ENCODE results near the gene USP31. TPM values are rescaled to one million over a fixed set of nuclear protein-coding genes. Genes with fewer than 3 reads are reported as not detected.

The USP31 gene
- total RNA-seq, 4 donors from 2014 or later: 9.2 to 14.6 (median 12.4) TPM

DNA sequence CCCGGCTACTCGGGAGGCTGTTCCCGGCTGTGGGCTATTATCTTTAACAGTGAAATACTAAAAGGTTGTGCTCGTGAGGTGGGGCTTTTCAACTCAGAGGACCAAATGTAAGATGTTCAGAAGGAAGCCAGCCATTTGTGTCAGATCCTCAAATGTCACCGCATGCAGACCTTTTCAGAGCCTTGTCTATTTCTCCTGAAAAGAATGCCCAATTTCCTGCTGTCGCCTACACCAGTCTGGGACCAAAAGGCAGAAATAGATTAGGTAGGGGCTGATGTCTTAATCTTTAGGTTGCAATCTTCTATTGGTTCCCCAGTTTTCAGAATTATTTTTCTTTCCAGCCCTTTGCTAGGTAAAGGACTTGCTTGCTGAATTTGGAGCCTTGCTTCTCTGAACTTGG lies 8.9 kb upstream of the USP31 start:
- 91 to 92% methylated on average over 6 of the region's 6 CpGs for WGBS, 2 donors
- H3K9me3 ChIP-seq: no peaks in the 10 kb centered on the region
- H3K4me1 ChIP-seq: no peaks in the 10 kb centered on the region
- H3K27ac ChIP-seq: no peak overlapping the region
- no peaks in the 10 kb centered on the region for H3K36me3 ChIP-seq
- H3K4me3 ChIP-seq: no peak overlapping the region
- H3K27me3 ChIP-seq: peaks cover 0 to 5% of the 10 kb centered on the region in 2 donors
- TF ChIP-seq, protein P1, sequence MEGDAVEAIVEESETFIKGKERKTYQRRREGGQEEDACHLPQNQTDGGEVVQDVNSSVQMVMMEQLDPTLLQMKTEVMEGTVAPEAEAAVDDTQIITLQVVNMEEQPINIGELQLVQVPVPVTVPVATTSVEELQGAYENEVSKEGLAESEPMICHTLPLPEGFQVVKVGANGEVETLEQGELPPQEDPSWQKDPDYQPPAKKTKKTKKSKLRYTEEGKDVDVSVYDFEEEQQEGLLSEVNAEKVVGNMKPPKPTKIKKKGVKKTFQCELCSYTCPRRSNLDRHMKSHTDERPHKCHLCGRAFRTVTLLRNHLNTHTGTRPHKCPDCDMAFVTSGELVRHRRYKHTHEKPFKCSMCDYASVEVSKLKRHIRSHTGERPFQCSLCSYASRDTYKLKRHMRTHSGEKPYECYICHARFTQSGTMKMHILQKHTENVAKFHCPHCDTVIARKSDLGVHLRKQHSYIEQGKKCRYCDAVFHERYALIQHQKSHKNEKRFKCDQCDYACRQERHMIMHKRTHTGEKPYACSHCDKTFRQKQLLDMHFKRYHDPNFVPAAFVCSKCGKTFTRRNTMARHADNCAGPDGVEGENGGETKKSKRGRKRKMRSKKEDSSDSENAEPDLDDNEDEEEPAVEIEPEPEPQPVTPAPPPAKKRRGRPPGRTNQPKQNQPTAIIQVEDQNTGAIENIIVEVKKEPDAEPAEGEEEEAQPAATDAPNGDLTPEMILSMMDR (IDR thresholded peaks at IDR 0.05): no peak
- no peak for TF ChIP-seq POLR2A (IDR thresholded peaks at IDR 0.05)
- no peak for TF ChIP-seq EP300 (IDR thresholded peaks at IDR 0.05)
- no peak for DNase-seq (ENCODE audit: low spot score in 2 of 2)

GRCh38 chr16:23156946-23157460 lies 7.8 kb upstream of the USP31 start:
- 34 to 60% methylated on average over 1 of the region's 1 CpG for WGBS, 2 donors
- H3K9me3 ChIP-seq: no peaks in the 10 kb centered on the region
- H3K27me3 ChIP-seq: peaks cover 0 to 5% of the 10 kb centered on the region in 2 donors
- H3K36me3 ChIP-seq: no peaks in the 10 kb centered on the region
- no peak for DNase-seq (ENCODE audit: low spot score in 2 of 2)
- TF ChIP-seq, protein P1 (IDR thresholded peaks at IDR 0.05): no peak
- TF ChIP-seq POLR2A (IDR thresholded peaks at IDR 0.05): no peak
- no peak for TF ChIP-seq EP300 (IDR thresholded peaks at IDR 0.05)
- H3K27ac ChIP-seq: no peak overlapping the region
- no peaks in the 10 kb centered on the region for H3K4me1 ChIP-seq
- H3K4me3 ChIP-seq: no peak overlapping the region

- no peak for TF ChIP-seq POLR2A (IDR thresholded peaks at IDR 0.05)
- TF ChIP-seq EP300 (IDR thresholded peaks at IDR 0.05): no peak
- TF ChIP-seq, protein P1 (IDR thresholded peaks at IDR 0.05): no peak
- H3K36me3 ChIP-seq: no peaks in the 10 kb centered on the region
- DNase-seq (ENCODE audit: low spot score in 2 of 2): no peak
- H3K27ac ChIP-seq: no peak overlapping the region
- WGBS, 2 donors: 41 to 54% methylated on average over 3 of the region's 3 CpGs
- no peak overlapping the region for H3K4me3 ChIP-seq
- H3K4me1 ChIP-seq: no peaks in the 10 kb centered on the region
- H3K27me3 ChIP-seq: peaks cover 0 to 5% of the 10 kb centered on the region in 2 donors
- no peaks in the 10 kb centered on the region for H3K9me3 ChIP-seq
These were observed 6.9 kb upstream of the USP31 start for GRCh38 chr16:23156110-23156509.

DNA sequence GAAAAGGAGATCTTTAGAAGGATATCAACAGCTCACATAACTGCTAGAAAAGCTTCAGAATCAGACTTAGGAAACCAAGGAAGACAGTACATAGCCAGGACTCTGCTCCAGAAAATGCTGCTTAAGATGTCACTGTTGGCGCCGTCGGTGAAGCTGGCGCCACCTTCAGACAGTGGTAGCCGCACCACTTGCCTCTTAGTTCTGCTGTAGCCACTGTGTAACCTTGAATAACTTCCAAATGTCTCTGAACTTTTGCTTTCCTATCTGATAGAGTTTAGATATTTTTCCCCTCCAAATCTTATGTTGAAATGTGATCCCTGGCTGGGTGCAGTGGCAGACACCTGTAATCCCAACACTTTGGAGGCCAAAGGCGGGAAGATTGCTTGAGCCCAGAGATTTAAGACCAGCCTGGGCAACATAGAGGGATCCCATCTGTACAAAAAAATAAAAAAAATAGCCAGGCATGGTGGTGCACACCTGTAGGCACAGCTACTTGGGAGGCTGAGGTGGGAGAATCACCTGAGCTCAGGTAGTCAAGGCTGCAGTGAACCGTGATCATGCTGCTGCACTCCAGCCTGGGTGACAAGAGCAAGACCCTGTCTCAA lies 6.3 kb upstream of the USP31 start:
- DNase-seq (ENCODE audit: low spot score in 2 of 2): no peak
- no peaks in the 10 kb centered on the region for H3K9me3 ChIP-seq
- no peak overlapping the region for H3K27ac ChIP-seq
- peaks cover 0 to 5% of the 10 kb centered on the region in 2 donors for H3K27me3 ChIP-seq
- H3K4me1 ChIP-seq: no peaks in the 10 kb centered on the region
- no peaks in the 10 kb centered on the region for H3K36me3 ChIP-seq
- TF ChIP-seq POLR2A (IDR thresholded peaks at IDR 0.05) (no peak), EP300 (IDR thresholded peaks at IDR 0.05) (no peak)
- TF ChIP-seq, protein P1 (IDR thresholded peaks at IDR 0.05): no peak
- WGBS, 2 donors: 30 to 33% methylated on average over 7 of the region's 7 CpGs
- no peak overlapping the region for H3K4me3 ChIP-seq

GRCh38 chr16:23152386-23153178 lies 3.3 kb upstream of the USP31 start:
- Histone ChIP-seq H3K27ac (no peak overlapping the region), H3K4me1 (peaks cover 0 to 17% (median 7%) of the 10 kb centered on the region in 4 donors), H3K36me3 (no peaks in the 10 kb centered on the region), H3K4me3 (no peak overlapping the region), H3K27me3 (peaks cover 0 to 5% of the 10 kb centered on the region in 2 donors), H3K9me3 (no peaks in the 10 kb centered on the region)
- TF ChIP-seq POLR2A (IDR thresholded peaks at IDR 0.05): no peak
- TF ChIP-seq, protein P1 (IDR thresholded peaks at IDR 0.05): no peak
- TF ChIP-seq EP300 (IDR thresholded peaks at IDR 0.05): no peak
- 82 to 85% methylated on average over 12 of the region's 12 CpGs for WGBS, 2 donors
- DNase-seq (ENCODE audit: low spot score in 2 of 2): no peak

Data from tibial nerve (tissue), 4 donors.